NT2/D1 (cell line): ENCODE measurements around the gene CEP135.

Source experiments
- SUZ12 ChIP-seq: IDR thresholded peaks from 2 replicates; pipeline ENCODE4 v1.6.1; 2011; ENCODE audit not compliant: insufficient read length, insufficient read depth; ENCODE audit errors: extremely low read depth
- YY1 ChIP-seq: IDR thresholded peaks from 2 replicates; pipeline ENCODE4 v1.6.1; 2011; ENCODE audit not compliant: insufficient read length, insufficient read depth
- ZNF274 ChIP-seq: IDR thresholded peaks from 2 replicates; pipeline ENCODE4 v1.6.1; 2011; ENCODE audit warnings: mild to moderate bottlenecking, low read depth, low read length

GRCh38 chr4:55927803-55928437, 20.8 kb upstream of the CEP135 start:
- TF ChIP-seq YY1 = no peak
- no peak for TF ChIP-seq SUZ12
- TF ChIP-seq ZNF274 = no peak
